GM23338 (cell line): ENCODE data around the gene LLGL2. TPM values are rescaled to one million over a fixed set of nuclear protein-coding genes. Genes with fewer than 3 reads are reported as not detected.

Experiments used
- ATAC-seq: fragments of 200-7000 bp; cut with Tn5 transposase; 3 replicates; pipeline ENCODE4 v1.9.1; 2020
- DNase-seq: peaks from one replicate; pipeline ENCODE4 v3.0.0-alpha.2; 2015; ENCODE audit warnings: low spot score
- H2AFZ ChIP-seq: fragments of 200-600 bp; sonication (generic); 2 replicates; pipeline ENCODE4 v1.8.0; 2016; ENCODE audit warnings: antibody characterized with exemption, mild to moderate bottlenecking, moderate library complexity
- H3F3A ChIP-seq: fragments of 200-600 bp; sonication (generic); replicated peaks from 2 replicates; pipeline ENCODE4 v1.8.0; 2017; ENCODE audit warnings: antibody characterized with exemption, mixed run types, low read depth
- H3K27ac ChIP-seq: fragments of 200-600 bp; sonication (generic); 2 replicates; pipeline ENCODE4 v1.6.1; 2016; ENCODE audit warnings: low read depth
- H3K27me3 ChIP-seq: fragments of 200-600 bp; sonication (generic); 2 replicates; pipeline ENCODE4 v1.8.0; 2016; ENCODE audit warnings: mild to moderate bottlenecking, mixed run types, moderate library complexity; ENCODE audit not compliant: insufficient read depth
- H3K36me3 ChIP-seq: fragments of 200-600 bp; sonication (generic); 2 replicates; pipeline ENCODE4 v1.8.0; 2016; ENCODE audit warnings: mild to moderate bottlenecking; ENCODE audit not compliant: insufficient read depth
- H3K4me1 ChIP-seq: fragments of 200-600 bp; sonication (generic); 2 replicates; pipeline ENCODE4 v1.8.0; 2016; ENCODE audit warnings: mild to moderate bottlenecking, moderate library complexity; ENCODE audit not compliant: insufficient read depth
- H3K4me2 ChIP-seq: fragments of 200-600 bp; sonication (generic); 2 replicates; pipeline ENCODE4 v1.7.1; 2017; ENCODE audit warnings: mixed run types
- H3K4me3 ChIP-seq: fragments of 200-600 bp; sonication (generic); 2 replicates; pipeline ENCODE4 v1.6.1; 2016; ENCODE audit warnings: mixed run types
- H3K79me2 ChIP-seq: fragments of 200-600 bp; sonication (generic); replicated peaks from 2 replicates; pipeline ENCODE4 v1.8.0; 2017; ENCODE audit warnings: mild to moderate bottlenecking; ENCODE audit not compliant: insufficient read depth
- H3K9me2 ChIP-seq: fragments of 200-600 bp; sonication (generic); 2 replicates; pipeline ENCODE4 v1.8.0; 2017; ENCODE audit not compliant: insufficient read depth
- H4K20me1 ChIP-seq: fragments of 200-600 bp; sonication (generic); replicated peaks from 2 replicates; pipeline ENCODE4 v1.8.0; 2017; ENCODE audit warnings: mild to moderate bottlenecking; ENCODE audit not compliant: insufficient read depth
- H3K27ac Mint-ChIP-seq: 2 replicates; pipeline ENCODE4 v1.8.0; 2020; ENCODE audit warnings: inconsistent platforms, mild to moderate bottlenecking, moderate library complexity, mixed read lengths
- H3K27me3 Mint-ChIP-seq: 3 replicates; pipeline ENCODE4 v1.8.0; 2022; ENCODE audit warnings: low read depth, mild to moderate bottlenecking, moderate library complexity, mixed read lengths, inconsistent platforms; ENCODE audit not compliant: insufficient read depth, poor library complexity
- H3K36me3 Mint-ChIP-seq: 3 replicates; pipeline ENCODE4 v1.8.0; 2021; ENCODE audit warnings: low read depth, mild to moderate bottlenecking, inconsistent platforms, moderate library complexity, mixed read lengths
- H3K4me1 Mint-ChIP-seq: 3 replicates; pipeline ENCODE4 v1.8.0; 2020; ENCODE audit warnings: mild to moderate bottlenecking, inconsistent platforms, mixed read lengths
- H3K4me3 Mint-ChIP-seq: 3 replicates; pipeline ENCODE4 v1.8.0; 2021; ENCODE audit warnings: moderate library complexity, mild to moderate bottlenecking, inconsistent platforms, mixed read lengths
- H3K9me3 Mint-ChIP-seq: 3 replicates; pipeline ENCODE4 v1.8.0; 2020; ENCODE audit warnings: moderate library complexity, mild to moderate bottlenecking, inconsistent platforms, mixed read lengths
- CTCF ChIP-seq, 2 experiments: fragments of 200-600 bp in 1 of 2; sonication (generic) in 1 of 2; conservative IDR thresholded peaks; 2 replicates each; pipeline versions ENCODE4 v1.5.1 to v1.6.1; 2016 to 2017; ENCODE audit warnings: antibody characterized with exemption in 2 of 2, low read depth in 2 of 2, mild to moderate bottlenecking in 2 of 2, moderate library complexity in 1 of 2
- EZH2phosphoT487 ChIP-seq: fragments of 200-600 bp; sonication (generic); IDR thresholded peaks from one replicate; pipeline ENCODE4 v1.8.1; 2018; ENCODE audit warnings: antibody characterized with exemption; ENCODE audit not compliant: unreplicated experiment
- REST ChIP-seq: IDR thresholded peaks from one replicate; pipeline ENCODE4 v1.6.1; 2018; ENCODE audit warnings: antibody characterized with exemption; ENCODE audit not compliant: unreplicated experiment
- ZNF331 ChIP-seq: fragments of 250-450 bp; sonication (Bioruptor Pico); IDR thresholded peaks from 2 replicates; pipeline ENCODE4 v1.5.0; 2020; ENCODE audit warnings: low read depth, mild to moderate bottlenecking, moderate library complexity
- ZNF462 ChIP-seq: fragments of 250-450 bp; sonication (Bioruptor Pico); IDR thresholded peaks from 2 replicates; pipeline ENCODE4 v1.5.0; 2020; ENCODE audit warnings: mild to moderate bottlenecking, moderate library complexity
- polyA plus RNA-seq: library from polyadenylated mRNA; unstranded; fragments of >200 nt; fragmentation: Nextera tagmentation; extraction: Ambion mirVana; gene quantifications from 2 replicates; pipeline ENCODE4 v1.2.1, GENCODE V29; 2016
- total RNA-seq: library from RNA; depleted of rRNA; stranded (reverse); fragments of >200 nt; shearing (Covaris generic); gene quantifications from 2 replicates; pipeline ENCODE4 v1.2.3, GENCODE V29; 2014

The LLGL2 gene
- total and polyA plus RNA-seq, 2 experiments from 2014 or later: 62.5 to 78.5 TPM

GRCh38 chr17:75481194-75482068, 44.1 kb upstream of the LLGL2 start:
- Histone ChIP-seq H4K20me1 (no peaks in the 10 kb centered on the region; the same call in 1 of the 2 replicates), H2AFZ (no peak overlapping the region), H3K9me2 (no peaks in the 10 kb centered on the region), H3K4me1 (peaks cover 5% of the 10 kb centered on the region; the same call in 1 of the 2 replicates), H3F3A (no peaks in the 10 kb centered on the region), H3K4me2 (no peak overlapping the region), H3K27me3 (no peaks in the 10 kb centered on the region), H3K79me2 (no peaks in the 10 kb centered on the region), H3K4me3 (no peak overlapping the region), H3K27ac (no peak overlapping the region), H3K36me3 (no peaks in the 10 kb centered on the region)
- Mint-ChIP-seq H3K4me1 (peaks cover 7% of the 10 kb centered on the region), H3K4me3 (no peak overlapping the region), H3K27me3 (peaks cover 14% of the 10 kb centered on the region), H3K36me3 (peaks cover 2% of the 10 kb centered on the region; the same call in 1 of the 3 replicates), H3K27ac (peak overlapping the region; percentile 62), H3K9me3 (no peaks in the 10 kb centered on the region)
- no peak for DNase-seq
- ATAC-seq: peak; percentile 13
- TF ChIP-seq ZNF331 (CRISPR knock-in tag): no peak
- no peak for TF ChIP-seq REST
- TF ChIP-seq ZNF462 (CRISPR knock-in tag): no peak
- TF ChIP-seq EZH2phosphoT487: no peak
- no peak for TF ChIP-seq CTCF (conservative IDR thresholded peaks at IDR 0.05; ENCODE audit: low read depth in 2 of 2)
